DMS79 treated with DMSO at 0.1 percent for 48 hours (cell line): ENCODE data around the gene KIF9.
"Not testable (repeated sequence)": the region's sequence is repeated elsewhere in the genome, so short reads cannot be mapped to it uniquely, and the experiment has no call there.

Source experiments
- DNase-seq: peaks from one replicate; lab custom pipeline; 2025; lab: John Stamatoyannopoulos, UW

Gene KIF9

DNA sequence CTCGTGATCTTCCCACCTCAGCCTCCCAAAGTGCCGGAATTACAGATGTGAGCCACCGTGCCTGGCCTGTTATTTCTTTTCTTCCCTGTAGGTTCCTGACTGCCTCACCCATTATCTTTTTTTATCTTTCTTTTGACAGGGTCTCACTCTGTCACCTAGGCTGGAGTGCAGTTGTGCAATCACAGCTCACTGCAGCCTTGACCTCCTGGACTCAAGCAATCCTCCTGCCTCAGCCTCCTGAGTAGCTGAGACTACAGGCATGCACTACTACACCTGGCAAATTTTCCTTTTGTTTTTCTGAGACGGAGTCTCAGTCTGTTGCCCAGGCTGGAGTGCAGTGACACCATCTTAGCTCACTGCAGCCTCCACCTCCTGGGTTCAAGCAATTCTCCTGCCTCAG lies 100.9 kb downstream of the KIF9 start:
- DNase-seq = not testable (repeated sequence)

DNA sequence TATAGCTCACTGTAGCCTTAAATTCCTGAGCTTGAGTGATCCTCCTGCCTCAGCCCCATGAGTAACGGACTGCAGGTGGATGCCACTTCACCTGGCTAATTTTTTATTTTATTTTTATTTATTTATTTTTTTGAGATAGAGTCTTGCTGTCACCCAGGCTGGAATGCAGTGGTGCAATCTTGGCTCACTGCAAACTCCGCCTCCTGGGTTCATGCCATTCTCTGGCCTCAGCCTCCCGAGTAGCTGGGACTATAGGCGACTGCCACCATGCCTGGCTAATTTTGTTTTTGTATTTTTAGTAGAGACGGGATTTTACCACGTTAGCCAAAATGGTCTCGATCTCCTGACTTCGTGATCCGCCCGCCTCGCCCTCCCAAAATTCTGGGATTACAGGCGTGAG lies 102.6 kb downstream of the KIF9 start:
- DNase-seq = not testable (repeated sequence)
